H7 (cell line): ENCODE data around the gene PDSS1. TPM values are rescaled to one million over a fixed set of nuclear protein-coding genes. Genes with fewer than 3 reads are reported as not detected.

ENCODE experiments used
- DNase-seq: peaks from one replicate; pipeline ENCODE4 v3.0.0; 2012
- H3K27me3 ChIP-seq: 2 replicates; pipeline ENCODE4 v1.6.0; 2011; ENCODE audit warnings: mild to moderate bottlenecking, low read length; ENCODE audit not compliant: control insufficient read depth, insufficient read depth
- H3K36me3 ChIP-seq: replicated peaks from 2 replicates; pipeline ENCODE4 v1.5.1; 2011; ENCODE audit warnings: low read length; ENCODE audit not compliant: control insufficient read depth, insufficient read depth
- H3K4me3 ChIP-seq: 2 replicates; pipeline ENCODE4 v1.5.1; 2011; ENCODE audit warnings: low read depth, mild to moderate bottlenecking, control low read depth, low read length, moderate library complexity; ENCODE audit not compliant: insufficient read depth
- total RNA-seq: library from RNA; depleted of rRNA; stranded (reverse); fragments of >200 nt; shearing (Covaris generic); gene quantifications from 2 replicates; pipeline ENCODE4 v1.2.3, GENCODE V29; 2014

The PDSS1 gene
- total RNA-seq, 1 experiment from 2014 or later: 17.4 TPM

DNA sequence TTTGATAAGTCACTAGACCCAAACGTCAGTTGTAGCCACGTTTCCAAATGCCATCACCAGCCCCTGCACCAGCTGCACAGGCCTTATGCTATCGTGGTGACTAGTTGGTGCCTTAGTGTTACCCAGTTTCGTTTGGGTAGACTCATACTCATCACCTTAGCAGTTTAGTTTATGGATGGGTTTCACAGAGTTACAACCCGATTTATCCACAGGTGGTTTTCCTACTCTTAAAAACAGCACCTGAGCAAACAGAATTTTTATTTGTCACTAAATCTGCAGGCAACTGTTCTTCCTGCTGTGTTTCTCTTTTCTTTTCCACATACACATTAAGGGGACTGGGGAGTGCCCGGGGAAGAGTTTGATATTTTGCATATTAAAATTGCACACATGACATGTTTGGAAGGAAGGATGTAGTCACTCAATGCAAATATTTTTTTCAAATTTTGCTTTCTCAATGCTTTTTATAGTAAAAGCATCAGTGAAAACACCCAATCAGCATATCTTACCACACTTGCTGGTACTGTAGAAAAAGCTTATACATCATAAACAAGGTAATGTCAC lies 41.6 kb downstream of the PDSS1 start:
- H3K36me3 ChIP-seq: peaks cover 17% of the 10 kb centered on the region

DNA sequence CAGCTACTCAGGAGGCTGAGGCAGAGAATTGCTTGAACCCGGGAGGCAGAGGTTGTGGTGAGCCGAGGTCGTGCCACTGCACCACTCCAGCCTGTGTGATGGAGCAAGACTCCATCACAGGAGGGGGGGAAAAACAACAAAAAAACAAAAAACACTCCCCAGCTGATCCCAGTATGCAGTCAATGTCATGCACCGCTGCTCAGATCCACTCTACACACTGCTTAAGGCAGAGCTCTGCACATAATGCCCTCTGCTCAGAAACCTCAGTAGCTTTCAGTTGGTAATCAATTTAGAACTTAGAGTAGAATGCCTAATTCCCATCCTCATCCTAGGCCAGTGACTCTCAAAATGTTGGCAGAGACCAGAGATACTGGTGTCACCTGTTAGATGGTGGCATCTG lies 43.9 kb downstream of the PDSS1 start:
- no peak for DNase-seq
- Histone ChIP-seq H3K27me3 (no peaks in the 10 kb centered on the region), H3K36me3 (peaks cover 7% of the 10 kb centered on the region), H3K4me3 (no peak overlapping the region)

More for the DNA sequence above, 41.6 kb downstream of the PDSS1 start:
- H3K27me3 ChIP-seq: no peaks in the 10 kb centered on the region
- DNase-seq: no peak
- H3K4me3 ChIP-seq: no peak overlapping the region

DNA sequence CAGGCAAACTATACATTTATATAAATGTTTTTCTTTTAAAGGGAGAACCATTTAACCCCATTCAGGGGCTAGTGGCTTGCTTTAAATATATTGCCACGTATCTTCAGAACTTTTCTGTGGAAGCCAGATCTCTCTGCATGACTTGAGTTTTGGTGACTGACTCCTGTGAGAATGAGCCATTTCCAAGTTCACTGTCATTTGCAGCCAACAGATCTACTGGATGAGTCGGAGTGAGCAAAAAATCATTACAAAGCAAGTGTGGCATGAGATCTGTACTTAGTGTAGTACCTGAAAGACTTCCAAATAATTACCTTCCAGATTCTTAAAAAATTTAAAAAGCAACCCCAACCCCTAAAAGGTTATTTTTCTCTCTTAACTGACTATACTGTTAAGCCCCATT lies 45.6 kb downstream of the PDSS1 start:
- no peaks in the 10 kb centered on the region for H3K27me3 ChIP-seq
- DNase-seq: no peak
- H3K4me3 ChIP-seq: no peak overlapping the region
- peaks cover 4% of the 10 kb centered on the region for H3K36me3 ChIP-seq

DNA sequence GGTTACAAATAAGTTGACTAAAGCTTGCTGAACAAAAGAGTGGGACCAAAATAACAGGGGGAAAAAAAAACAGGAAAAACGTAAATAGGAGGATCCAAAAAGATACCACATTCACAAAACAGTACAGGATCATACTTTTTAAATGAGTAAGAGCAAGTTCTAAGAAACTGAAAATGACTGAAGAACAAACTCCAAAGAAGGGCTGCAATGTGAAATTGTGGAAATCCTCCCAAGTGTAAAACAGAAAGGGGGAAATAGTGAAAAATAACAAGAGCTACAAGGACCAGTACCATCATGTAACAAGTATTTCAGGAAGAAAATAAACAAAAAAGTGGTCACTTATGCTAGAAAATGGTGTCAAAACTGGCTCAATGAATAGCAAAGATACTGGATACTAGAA lies 46.3 kb downstream of the PDSS1 start:
- peaks cover 3% of the 10 kb centered on the region for H3K36me3 ChIP-seq
- no peak for DNase-seq
- no peak overlapping the region for H3K4me3 ChIP-seq
- no peaks in the 10 kb centered on the region for H3K27me3 ChIP-seq

DNA sequence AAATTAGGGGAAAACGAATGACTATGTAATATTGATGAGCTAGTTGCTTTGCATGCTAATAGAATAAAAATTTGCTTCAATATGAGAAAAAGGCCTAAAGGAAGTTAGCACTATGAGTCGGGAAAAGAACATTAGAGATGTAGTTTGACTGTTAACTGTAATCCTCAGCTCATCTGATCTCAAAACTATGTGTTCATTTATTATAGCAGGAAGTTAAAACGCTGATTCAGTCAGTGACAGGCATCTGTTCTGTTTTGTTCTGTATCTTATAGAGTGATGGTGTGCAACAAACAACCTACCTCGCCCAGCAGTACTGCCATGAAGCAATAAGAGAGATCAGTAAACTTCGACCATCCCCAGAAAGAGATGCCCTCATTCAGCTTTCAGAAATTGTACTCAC lies 48.6 kb downstream of the PDSS1 start:
- no peaks in the 10 kb centered on the region for H3K27me3 ChIP-seq
- H3K4me3 ChIP-seq: no peak overlapping the region
- H3K36me3 ChIP-seq: peaks cover 3% of the 10 kb centered on the region
- DNase-seq: no peak

DNA sequence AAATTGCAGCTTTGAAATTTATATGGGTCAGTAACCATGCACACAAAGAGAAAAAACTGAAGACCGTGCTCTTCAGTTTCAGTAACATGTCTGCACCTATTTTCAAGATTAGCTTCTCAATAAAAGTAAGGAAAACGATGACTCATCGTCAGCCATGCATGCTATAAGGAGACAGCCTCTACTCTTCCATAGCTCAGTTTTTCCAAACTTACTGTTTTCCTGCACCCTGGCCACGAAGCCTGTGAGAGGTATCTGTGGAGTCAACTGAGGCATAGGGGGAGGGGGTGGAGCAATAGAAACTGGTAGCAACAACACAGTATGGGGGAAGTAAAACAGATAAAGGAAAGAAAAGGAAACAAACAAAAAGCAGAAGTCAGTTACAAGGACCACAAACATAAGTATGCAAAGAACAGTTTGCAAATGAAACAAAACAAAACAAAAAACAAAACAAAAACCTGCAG lies 58.0 kb downstream of the PDSS1 start:
- DNase-seq: peak; percentile 30
- no peaks in the 10 kb centered on the region for H3K36me3 ChIP-seq
- H3K4me3 ChIP-seq: no peak overlapping the region
- H3K27me3 ChIP-seq: no peaks in the 10 kb centered on the region

DNA sequence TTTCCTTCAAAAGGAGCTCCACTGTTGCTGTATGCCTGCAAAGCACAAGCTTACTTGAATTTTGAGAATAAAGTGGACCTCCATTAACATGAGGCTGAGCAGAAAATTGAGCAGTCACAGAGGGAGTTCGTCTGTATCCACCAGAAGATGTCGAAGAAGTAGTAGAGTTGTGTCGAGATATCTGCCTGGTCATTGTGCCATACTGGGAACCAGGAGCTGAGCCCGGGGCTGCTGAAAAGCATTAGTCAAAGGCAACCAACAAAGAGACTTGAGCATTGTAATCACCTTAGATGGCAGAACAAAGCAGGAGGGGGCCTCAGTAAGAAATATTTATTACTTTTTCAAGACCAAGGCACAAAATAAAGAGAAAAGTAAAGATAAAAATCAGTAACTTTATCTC lies 61.5 kb downstream of the PDSS1 start:
- Histone ChIP-seq H3K27me3 (no peaks in the 10 kb centered on the region), H3K4me3 (no peak overlapping the region), H3K36me3 (no peaks in the 10 kb centered on the region)
- DNase-seq: no peak

DNA sequence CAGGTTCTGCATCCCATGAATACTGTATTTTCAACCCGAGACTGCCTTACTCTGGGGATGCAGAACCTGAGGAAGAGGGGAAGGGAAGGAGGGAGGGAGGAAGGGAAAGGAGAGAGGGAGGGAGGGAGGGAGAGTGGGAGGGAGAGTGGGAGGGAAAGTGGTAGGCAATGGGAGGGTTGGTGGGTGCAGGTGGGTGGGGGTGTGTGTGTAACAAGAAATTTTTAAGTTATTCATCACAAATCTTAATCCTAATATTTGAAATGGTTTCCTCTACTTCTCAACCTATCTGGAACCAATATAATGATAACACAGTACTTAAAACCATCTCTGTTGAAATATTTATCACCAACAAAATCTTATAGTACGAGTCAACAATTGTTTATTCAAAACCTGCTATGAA lies 68.0 kb downstream of the PDSS1 start:
- no peak for DNase-seq
- Histone ChIP-seq H3K4me3 (no peak overlapping the region), H3K36me3 (no peaks in the 10 kb centered on the region), H3K27me3 (no peaks in the 10 kb centered on the region)

DNA sequence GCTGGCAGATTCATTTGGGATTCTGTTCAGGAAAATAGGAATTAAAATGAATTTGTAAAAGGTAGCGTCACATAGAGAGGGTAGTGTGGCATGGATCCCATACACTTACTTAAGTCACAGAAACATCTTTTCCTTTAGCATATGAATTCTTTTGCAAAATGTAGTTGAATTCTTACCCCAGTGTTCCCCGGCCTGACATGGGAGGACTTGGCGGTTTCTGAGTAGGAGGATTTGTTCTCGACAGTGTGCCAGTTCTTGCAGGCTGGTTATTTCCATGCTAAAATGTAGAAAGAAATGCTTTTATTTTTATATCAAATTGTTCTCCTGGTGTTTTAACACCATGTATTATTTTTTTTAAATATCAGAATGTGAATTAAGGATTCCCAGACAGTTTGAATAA lies 72.6 kb downstream of the PDSS1 start:
- H3K27me3 ChIP-seq: no peaks in the 10 kb centered on the region
- no peaks in the 10 kb centered on the region for H3K36me3 ChIP-seq
- no peak overlapping the region for H3K4me3 ChIP-seq
- DNase-seq: no peak

DNA sequence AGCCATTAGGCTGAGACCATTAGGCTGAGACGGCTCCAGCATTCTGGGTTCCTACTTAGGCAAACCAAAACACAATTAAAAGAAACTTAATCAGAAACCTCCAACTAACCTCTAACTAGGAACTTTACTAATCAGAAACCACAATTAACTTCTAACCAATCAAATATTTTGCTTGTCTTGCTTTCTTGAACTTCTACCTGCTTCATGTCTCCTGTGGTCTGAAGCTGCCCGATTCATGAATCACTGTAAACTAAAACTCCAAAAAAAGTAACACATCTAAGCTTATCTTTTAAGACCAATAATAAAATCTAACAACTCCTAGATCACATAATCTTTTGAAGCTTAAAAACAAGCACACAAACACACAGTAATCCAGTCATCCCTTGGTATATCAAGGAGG lies 76.1 kb downstream of the PDSS1 start:
- H3K36me3 ChIP-seq: no peaks in the 10 kb centered on the region
- no peaks in the 10 kb centered on the region for H3K27me3 ChIP-seq
- H3K4me3 ChIP-seq: no peak overlapping the region
- no peak for DNase-seq

DNA sequence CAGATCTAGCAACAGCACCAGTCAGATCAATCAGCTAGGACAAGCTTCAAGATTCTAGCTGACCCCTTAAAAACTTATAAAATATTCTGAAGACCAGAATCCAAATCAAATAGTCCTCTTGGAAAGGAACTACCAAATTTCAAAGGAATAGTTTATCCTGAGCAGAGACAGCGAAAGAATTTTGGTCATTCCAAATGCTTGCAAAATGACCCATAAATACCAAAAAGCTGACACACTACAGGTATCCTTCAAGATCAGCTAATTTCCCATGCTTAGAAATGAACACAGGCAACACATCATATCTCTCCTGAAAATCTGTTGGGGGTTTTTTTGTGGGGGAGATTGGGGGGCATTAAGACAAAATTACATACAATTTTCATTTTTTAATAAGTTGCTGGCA lies 78.8 kb downstream of the PDSS1 start:
- H3K27me3 ChIP-seq: no peaks in the 10 kb centered on the region
- H3K4me3 ChIP-seq: no peak overlapping the region
- DNase-seq: no peak
- no peaks in the 10 kb centered on the region for H3K36me3 ChIP-seq

DNA sequence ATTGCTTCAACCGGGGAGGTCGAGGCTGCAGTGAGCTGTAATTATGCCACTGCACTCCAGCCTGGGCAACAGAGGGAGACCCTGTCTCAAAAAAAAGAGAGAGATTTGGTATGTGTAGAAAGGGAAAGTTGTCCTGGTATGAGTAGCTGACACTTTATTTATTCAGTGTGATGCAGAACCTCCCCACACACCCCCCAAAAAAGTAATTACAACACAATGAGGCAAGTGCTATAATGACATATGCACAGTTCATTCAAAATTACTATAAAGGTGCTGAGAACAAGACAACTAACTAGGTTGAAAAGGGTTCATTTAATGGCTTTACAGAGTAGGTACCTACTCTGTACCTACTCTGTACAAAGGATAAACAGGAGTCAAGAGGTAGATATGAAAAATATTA lies 80.2 kb downstream of the PDSS1 start:
- no peaks in the 10 kb centered on the region for H3K36me3 ChIP-seq
- no peaks in the 10 kb centered on the region for H3K27me3 ChIP-seq
- DNase-seq: no peak
- H3K4me3 ChIP-seq: no peak overlapping the region

DNA sequence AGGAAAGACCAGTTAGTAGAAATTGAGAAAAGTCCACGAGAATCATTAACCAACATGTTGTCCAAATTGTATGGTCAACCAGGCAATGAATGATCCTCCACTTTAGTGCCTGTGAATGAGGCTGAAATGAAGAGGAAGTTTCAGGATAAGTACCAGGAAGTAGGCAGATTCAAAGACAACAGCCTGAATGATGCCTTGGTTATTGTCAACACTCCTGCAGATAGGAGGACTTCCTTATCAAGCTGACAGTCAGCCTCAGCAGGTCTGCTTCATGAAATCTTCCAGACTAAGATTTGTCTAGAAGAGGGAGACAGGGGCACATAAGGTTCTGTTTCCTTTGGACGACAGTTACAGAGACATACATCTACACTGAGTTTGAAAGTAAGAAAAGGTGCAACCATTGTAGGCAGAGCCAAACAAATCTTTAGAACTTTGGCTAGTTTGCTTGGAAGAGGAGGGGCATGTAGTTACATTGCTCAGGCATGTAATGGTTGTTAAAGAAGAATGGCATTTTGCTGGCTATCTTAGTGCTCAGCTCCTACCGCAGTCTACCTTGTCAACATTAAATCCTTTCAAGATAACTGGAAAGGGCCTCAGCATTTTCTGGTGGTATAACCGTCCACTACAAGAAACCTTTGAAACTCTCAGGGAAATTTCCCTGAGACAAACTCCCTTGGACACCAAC lies 81.8 kb downstream of the PDSS1 start:
- Histone ChIP-seq H3K4me3 (no peak overlapping the region), H3K27me3 (no peaks in the 10 kb centered on the region), H3K36me3 (no peaks in the 10 kb centered on the region)
- DNase-seq: no peak

DNA sequence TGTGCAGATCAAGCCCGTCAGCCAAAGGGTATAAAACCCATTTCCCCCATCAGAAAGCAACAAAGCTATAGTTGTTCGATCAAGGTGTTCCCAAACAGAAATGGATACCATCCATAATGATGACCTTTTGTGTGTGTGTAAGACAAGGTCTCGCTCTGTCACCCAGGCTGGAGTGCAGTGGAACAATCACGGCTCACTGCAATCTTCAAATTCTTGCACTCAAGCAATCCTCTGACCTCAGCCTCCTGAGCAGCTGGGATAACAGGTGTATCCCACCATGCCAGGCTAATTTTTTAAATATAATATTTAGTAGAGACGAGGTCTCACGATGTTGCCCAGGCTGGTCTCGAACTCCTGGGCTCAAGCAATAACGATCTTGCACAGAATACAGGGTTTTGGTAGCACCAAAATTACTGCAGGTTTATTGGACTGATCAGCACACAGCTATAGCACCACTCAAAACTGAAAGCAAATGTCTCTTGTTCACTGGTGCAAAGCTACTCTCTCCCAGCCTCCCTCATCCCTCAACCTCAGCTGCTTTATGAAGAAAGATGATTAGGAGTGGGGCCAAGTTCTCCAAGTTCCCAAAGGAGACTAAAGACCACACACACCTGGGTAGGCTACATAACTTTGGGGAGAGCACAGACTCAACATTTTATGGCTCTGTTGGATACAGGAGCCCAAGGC lies 82.7 kb downstream of the PDSS1 start:
- Histone ChIP-seq H3K4me3 (no peak overlapping the region), H3K27me3 (no peaks in the 10 kb centered on the region), H3K36me3 (no peaks in the 10 kb centered on the region)
- no peak for DNase-seq
